Activated B cell treated with CpG ODN at 0.5 μM for 24 hours (primary cell): ENCODE data around the gene PORCN. TPM values are rescaled to one million over a fixed set of nuclear protein-coding genes. Genes with fewer than 3 reads are reported as not detected.
A peak's percentile ranks its signal among the peaks of the same experiment; 100 is the strongest.

ENCODE experiments used
- ATAC-seq: fragments of 200-7000 bp; cut with Tn5 transposase; one replicate; pipeline ENCODE4 v1.10.0; 2021; ENCODE audit warnings: low read depth, mild to moderate bottlenecking, moderate library complexity
- CTCF ChIA-PET: fragments of 350-600 bp; sonication (Branson Sonifier 250); formaldehyde crosslinking; loops from one replicate; lab custom pipeline; 2021; ENCODE audit warnings: antibody characterized with exemption; lab: Charles Lee
- POLR2A ChIA-PET: fragments of 350-600 bp; sonication (Branson Sonifier 250); formaldehyde crosslinking; loops from one replicate; lab custom pipeline; 2021; ENCODE audit warnings: antibody characterized with exemption; lab: Charles Lee
- DNase-seq: peaks from one replicate; pipeline ENCODE4 v3.0.0; 2022
- H3K27ac Mint-ChIP-seq: one replicate; pipeline ENCODE4 v1.8.0; 2020; ENCODE audit warnings: mixed read lengths
- H3K27me3 Mint-ChIP-seq: one replicate; pipeline ENCODE4 v1.8.0; 2021; ENCODE audit warnings: mixed read lengths
- H3K36me3 Mint-ChIP-seq: one replicate; pipeline ENCODE4 v1.8.0; 2021; ENCODE audit warnings: low read depth, mixed read lengths
- H3K4me1 Mint-ChIP-seq: one replicate; pipeline ENCODE4 v1.8.0; 2021; ENCODE audit warnings: mixed read lengths
- H3K4me3 Mint-ChIP-seq: one replicate; pipeline ENCODE4 v1.8.0; 2020; ENCODE audit warnings: mild to moderate bottlenecking, mixed read lengths
- H3K9me3 Mint-ChIP-seq: one replicate; pipeline ENCODE4 v1.8.0; 2020; ENCODE audit warnings: mixed read lengths
- CTCF ChIP-seq: fragments of 200-600 bp; IDR thresholded peaks from one replicate; pipeline ENCODE4 v1.8.0; 2022; ENCODE audit warnings: antibody characterized with exemption, mild to moderate bottlenecking
- intact Hi-C: fragments of 100-400 bp; cut with micrococcal nuclease; formaldehyde crosslinking; loops from one replicate; pipeline ENCODE4 v1.15.1; 2024
- total RNA-seq: library from RNA; stranded (reverse); gene quantifications from 2 replicates; pipeline ENCODE4 v1.2.3, GENCODE V29; 2022

Gene PORCN
- total RNA-seq, 1 donor from 2014 or later: 9.8 TPM

DNA sequence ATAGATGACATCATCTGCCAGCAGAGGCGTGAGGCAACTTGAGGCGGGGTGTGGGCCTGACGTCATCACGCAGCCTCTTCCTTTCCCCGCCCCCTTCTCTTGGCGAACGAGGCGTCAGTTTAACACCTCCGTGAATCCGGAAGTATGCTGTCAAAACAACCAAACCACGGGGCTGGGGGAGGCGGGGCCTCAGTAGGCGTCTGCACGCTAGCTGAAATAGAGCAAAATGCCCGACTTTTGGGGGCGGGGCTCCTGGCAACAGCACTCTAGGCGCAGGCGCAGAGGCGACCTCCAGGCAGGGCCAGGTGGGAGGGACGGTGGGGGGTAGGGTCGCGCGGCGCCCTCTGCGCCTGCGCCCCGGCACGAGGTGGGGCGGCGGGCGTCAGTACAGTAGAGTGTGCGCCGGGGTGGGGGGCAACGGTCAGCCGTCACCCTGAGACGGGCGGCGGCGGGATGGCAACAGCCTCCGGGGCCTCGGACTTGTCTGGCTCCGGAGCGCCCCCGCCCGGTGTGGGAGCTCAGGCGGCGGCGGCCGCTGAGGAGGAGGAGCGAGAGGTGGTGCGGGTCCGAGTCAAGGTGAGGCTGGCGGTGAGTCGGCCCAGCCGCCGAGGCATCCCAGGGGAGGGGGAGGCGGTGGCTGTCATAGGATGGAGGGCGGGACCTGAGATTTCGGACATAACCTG is 30.7 kb downstream of the PORCN start, which contains the start of gene TBC1D25:
TSS of gene TBC1D25 (plus strand) at position 370 of the 683 bp plus-strand sequence. CDS start at position 454, 84 bp downstream.
- POLR2A ChIA-PET: interaction anchor here (0.6 to 2.9 kb wide), 25 partner anchors 11 to 1383 kb away, joined by 3 to 45 read pairs (median 4); partner anchors contain the start of genes EBP, ELK1, GRIPAP1 and HDAC6
- H3K27me3 Mint-ChIP-seq: no peaks in the 10 kb centered on the region
- peak within 1 kb of the TSS; percentile 95 for H3K27ac Mint-ChIP-seq
- CTCF ChIA-PET: interaction anchor here (0.7 to 1.2 kb wide), 3 partner anchors 35 to 708 kb away, joined by 3 to 4 read pairs (median 3); partner anchors contain the start of gene RBM3
- H3K4me1 Mint-ChIP-seq: peaks cover 20% of the 10 kb centered on the region
- H3K4me3 Mint-ChIP-seq: peak within 1 kb of the TSS; percentile 92
- DNase-seq (peak; percentile 84), ATAC-seq (peak; percentile 78)
- TF ChIP-seq CTCF: no peak
- peaks cover 19% of the 10 kb centered on the region for H3K36me3 Mint-ChIP-seq
- intact Hi-C loops: loop anchor here (1.0 kb wide), 6 partner anchors 18 to 419 kb away; partner anchors contain the start of genes EBP, FTSJ1, PORCN and RBM3
- no peaks in the 10 kb centered on the region for H3K9me3 Mint-ChIP-seq

DNA sequence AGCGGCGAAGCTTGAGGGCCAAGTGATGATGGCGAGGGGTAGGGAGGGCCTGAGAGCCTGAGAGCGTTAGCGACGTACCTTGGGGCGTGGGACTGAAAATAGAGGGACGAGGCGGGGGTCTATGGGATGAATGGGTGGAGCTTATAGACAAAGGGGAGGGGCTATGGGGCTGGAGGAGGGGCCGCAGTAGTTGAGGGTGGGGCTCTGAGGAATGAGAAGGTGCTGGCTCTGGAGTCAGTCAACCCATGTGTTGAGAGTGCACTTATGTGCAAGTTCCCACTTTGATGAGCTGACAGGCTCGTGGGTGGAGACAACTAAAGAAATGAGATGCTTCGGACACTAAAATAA is 31.2 kb downstream of the PORCN start:
- ATAC-seq: peak; percentile 56
- peaks cover 20% of the 10 kb centered on the region for H3K4me1 Mint-ChIP-seq
- DNase-seq: no peak
- ChIA-PET POLR2A (interaction anchor here (0.7 to 2.9 kb wide), 21 partner anchors 10 to 1307 kb away, joined by 3 to 45 read pairs (median 4); partner anchors contain the start of genes EBP, HDAC6, PORCN and RBM3), CTCF (interaction anchor here (0.7 to 1.2 kb wide), 3 partner anchors 34 to 709 kb away, joined by 3 to 4 read pairs (median 3); partner anchors contain the start of gene RBM3)
- H3K27me3 Mint-ChIP-seq: no peaks in the 10 kb centered on the region
- TF ChIP-seq CTCF: no peak
- peak overlapping the region; percentile 95 for H3K27ac Mint-ChIP-seq
- H3K4me3 Mint-ChIP-seq: peak overlapping the region; percentile 92
- H3K36me3 Mint-ChIP-seq: peaks cover 25% of the 10 kb centered on the region
- H3K9me3 Mint-ChIP-seq: no peaks in the 10 kb centered on the region
- intact Hi-C loops: no loop called here

- Mint-ChIP-seq H3K9me3 (no peaks in the 10 kb centered on the region), H3K4me3 (peak overlapping the region; percentile 92), H3K27me3 (no peaks in the 10 kb centered on the region), H3K36me3 (peaks cover 27% of the 10 kb centered on the region), H3K27ac (peak overlapping the region; percentile 95), H3K4me1 (peaks cover 20% of the 10 kb centered on the region)
- DNase-seq (no peak), ATAC-seq (no peak)
- ChIA-PET CTCF (interaction anchor here (0.9 to 1.2 kb wide), 2 partner anchors 67 to 709 kb away, joined by 3 to 4 read pairs; no protein-coding TSS in a partner anchor), POLR2A (interaction anchor here (0.7 to 2.9 kb wide), 15 partner anchors 10 to 1308 kb away, joined by 3 to 45 read pairs (median 4); partner anchors contain the start of genes EBP, HDAC6, PORCN and RBM3)
- intact Hi-C loops: no loop called here
- no peak for TF ChIP-seq CTCF
These were observed 31.7 kb downstream of the PORCN start for GRCh38 chrX:48540480-48540879.

DNA sequence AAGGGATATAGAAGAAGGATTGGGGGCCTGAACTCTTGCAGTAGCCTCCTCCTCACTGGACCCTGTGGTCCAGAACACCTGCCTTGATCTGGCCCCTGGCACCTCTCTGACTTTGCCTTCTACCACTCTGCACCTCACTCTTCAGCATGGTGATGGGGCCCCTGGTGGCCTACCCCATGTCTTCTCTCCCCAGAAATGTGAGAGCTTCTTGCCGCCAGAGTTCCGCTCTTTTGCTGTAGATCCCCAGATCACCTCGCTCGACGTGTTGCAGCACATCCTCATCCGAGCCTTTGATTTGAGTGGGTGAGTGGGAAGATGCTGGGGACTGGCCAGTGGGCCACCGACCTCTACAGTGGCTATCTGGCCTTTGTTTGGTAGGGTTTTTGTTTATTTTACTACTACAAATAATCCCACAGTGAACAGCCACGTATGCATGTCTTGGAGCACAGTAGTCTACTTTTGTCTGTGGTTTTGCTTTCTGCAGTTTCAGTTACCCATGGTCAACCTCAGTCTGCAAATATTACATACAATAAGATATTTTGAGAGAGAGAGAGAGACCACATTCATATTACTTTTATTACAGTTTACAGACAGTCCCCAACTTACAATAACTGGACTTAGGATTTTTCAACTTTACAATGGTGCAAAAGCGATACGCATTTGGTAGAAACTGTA is 32.5 kb downstream of the PORCN start:
- peaks cover 20% of the 10 kb centered on the region for H3K4me1 Mint-ChIP-seq
- ATAC-seq (no peak), DNase-seq (no peak)
- intact Hi-C loops: no loop called here
- ChIA-PET POLR2A (interaction anchor here (2.2 to 2.9 kb wide), 2 partner anchors 20 to 33 kb away, joined by 13 to 45 read pairs; partner anchors contain the start of genes EBP and RBM3), CTCF (no interaction called here)
- H3K9me3 Mint-ChIP-seq: no peaks in the 10 kb centered on the region
- peaks cover 29% of the 10 kb centered on the region for H3K36me3 Mint-ChIP-seq
- no peak for TF ChIP-seq CTCF
- peak overlapping the region; percentile 35 for H3K27ac Mint-ChIP-seq
- H3K4me3 Mint-ChIP-seq: peak overlapping the region; percentile 92
- H3K27me3 Mint-ChIP-seq: no peaks in the 10 kb centered on the region
